ENCODE results near the gene POLD2.

POLD2 gene

DNA sequence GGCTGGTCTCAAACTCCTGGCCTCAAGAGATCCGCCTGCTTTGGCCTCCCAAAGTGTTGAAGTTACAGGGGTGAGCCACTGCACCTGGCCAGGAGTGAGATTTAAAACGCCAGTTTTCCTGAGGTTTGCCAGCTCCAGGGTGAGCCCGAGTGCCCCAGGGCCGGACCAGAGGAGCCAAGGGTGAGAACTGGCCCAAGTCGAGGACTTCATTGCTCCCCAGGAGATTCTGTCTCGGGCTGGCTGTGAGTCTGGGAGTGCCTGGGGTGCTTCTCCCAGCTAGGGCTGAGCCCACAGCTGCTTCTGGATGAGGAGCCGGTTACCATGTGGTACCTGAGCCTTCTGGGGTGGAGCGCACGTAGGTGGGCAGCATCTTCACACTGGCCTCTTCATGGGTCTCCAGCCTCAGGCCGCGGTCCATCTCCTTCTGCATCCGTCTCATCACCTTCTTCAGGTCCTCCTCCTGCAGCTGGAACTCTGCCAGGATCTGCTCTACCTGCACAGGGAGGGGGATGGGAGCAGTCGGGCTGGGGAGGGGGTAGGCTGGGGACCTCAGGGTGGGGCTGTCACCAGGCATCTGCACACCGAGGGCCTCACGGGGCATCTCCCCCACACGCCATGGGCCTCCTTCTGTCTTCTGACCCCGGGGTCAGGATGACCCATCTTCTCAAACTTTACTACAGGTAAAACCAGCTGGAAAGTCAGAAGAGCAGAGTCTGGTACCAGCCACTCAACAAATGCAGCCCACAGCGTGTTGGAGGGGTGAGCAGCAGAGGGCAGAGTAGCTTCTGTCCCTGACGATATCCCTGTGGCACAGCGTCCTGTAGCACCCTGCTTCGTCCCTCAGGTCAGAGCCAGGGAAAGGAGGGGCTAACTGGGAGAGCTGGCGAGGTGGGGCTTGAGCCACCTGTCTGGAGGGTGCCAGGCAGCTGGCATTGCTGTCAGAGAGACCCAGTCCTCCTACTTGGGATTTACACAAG, 29.9 kb upstream of the POLD2 start:
- DNase-seq (ENCODE audit: low read depth): no peak

- DNase-seq (ENCODE audit: low read depth): no peak
These were observed 28.6 kb upstream of the POLD2 start for GRCh38 chr7:44151956-44152355.

- no peak for DNase-seq (ENCODE audit: low read depth)
These were observed 27.9 kb upstream of the POLD2 start for GRCh38 chr7:44150966-44151941.

DNA sequence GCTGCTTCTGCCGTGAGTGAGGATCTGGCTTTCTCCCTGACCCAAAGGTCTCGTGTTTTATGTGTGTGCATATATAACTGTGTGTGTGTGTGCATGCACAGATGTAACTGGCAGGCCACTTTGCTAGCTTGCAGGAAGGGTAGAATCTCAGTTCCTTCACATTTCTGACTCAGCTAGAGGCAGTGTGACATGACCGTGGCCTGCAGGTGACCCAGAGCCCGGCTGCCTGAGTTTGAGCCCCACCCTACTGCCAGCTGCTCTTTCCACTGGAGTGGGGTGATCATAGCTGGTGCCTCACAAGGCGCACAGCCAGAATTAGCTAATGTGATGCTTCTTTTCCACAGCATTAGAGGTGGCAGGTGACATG, 27.1 kb upstream of the POLD2 start:
- DNase-seq (ENCODE audit: low read depth): no peak

DNA sequence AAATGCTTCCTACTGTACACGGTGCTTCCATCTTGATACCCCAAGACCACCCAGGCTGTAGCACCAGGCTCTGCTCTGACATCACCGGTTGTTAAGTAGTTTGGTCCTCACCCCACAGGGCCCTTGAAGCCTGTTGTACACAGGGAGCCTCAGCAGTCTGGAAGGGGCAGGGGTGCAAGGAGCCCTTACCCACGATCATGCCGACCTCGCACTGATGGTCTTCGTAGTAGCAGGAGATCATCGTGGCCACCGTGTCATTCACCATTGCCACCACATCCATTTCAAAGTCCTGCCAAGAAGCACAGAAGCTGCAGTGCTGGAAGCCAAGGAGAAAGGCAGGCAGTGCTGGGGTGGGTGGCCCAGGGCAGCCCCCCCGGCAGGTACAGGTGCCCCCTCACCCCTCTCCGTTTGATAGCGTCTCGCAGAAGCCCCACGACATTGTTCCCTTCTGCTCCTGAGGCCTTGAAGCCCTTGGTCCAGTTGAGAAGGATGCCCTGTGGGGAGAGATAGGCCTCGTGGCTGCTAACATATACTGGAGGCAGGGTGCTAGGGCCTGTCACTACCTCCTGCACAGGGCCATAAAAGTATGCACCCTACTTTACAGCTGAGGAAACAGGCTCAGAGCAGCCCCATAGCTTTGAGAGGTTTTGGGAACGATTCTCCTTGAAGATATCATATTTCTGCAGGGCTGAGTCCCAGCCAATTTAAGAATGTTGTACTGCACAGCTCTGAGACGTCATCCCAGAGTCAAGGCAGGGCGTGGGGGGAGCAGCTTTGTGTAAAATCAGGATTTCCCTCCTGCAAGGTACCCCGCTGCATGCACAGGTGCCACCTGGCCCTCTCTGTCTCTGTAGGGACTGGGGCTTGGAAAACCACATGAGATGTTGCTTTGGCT, 26.5 kb upstream of the POLD2 start:
- no peak for DNase-seq (ENCODE audit: low read depth)

DNA sequence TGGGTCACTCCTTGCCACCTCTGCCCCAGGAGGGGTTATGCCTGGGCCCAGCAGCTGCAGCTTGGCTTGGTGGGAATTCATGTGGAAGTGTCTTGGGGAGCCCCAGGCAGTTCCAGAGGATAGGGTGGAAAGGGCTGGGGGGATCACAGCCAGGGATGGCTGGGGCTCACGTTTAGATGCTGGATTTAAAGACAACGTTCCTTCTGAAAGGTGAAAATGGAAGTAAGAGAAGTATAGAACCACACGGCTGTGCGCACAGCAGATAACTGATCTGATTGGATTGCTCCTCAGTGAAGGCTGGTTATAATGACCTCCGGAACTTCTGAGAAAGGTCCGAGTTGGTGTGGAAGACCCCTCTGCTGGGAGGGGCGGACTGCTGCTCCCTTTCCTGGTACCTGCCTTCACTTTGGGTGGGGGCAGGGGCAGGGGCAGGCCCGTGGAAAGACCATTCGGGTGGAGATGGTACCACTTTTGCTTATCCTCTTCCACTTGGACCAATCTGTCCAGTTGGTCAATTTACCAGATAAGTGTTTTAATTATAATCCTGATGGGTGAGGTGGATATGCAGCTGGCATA, 25.7 kb upstream of the POLD2 start:
- DNase-seq (ENCODE audit: low read depth): no peak

DNA sequence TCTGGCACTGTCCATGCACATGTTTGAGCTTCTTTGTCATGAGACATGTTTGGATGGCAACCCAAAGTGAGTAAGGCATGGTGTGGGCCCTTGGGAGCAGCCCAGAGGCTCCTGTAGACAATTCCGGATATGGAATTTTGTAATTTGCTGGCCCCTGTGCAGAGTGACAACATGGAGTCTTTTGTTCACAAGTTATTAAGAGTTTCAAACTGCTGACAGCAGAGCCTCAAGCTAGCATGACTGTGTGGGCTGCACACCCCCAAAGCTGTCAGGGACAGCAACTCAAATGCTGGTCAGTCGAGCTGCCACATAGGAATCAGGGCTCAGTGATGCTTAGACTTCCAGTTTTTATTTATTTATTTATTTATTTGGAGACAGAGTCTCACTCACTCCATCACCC, 24.8 kb upstream of the POLD2 start:
- no peak for DNase-seq (ENCODE audit: low read depth)

- DNase-seq (ENCODE audit: low read depth): no peak
These were observed 24.0 kb upstream of the POLD2 start for GRCh38 chr7:44147026-44147991.

DNA sequence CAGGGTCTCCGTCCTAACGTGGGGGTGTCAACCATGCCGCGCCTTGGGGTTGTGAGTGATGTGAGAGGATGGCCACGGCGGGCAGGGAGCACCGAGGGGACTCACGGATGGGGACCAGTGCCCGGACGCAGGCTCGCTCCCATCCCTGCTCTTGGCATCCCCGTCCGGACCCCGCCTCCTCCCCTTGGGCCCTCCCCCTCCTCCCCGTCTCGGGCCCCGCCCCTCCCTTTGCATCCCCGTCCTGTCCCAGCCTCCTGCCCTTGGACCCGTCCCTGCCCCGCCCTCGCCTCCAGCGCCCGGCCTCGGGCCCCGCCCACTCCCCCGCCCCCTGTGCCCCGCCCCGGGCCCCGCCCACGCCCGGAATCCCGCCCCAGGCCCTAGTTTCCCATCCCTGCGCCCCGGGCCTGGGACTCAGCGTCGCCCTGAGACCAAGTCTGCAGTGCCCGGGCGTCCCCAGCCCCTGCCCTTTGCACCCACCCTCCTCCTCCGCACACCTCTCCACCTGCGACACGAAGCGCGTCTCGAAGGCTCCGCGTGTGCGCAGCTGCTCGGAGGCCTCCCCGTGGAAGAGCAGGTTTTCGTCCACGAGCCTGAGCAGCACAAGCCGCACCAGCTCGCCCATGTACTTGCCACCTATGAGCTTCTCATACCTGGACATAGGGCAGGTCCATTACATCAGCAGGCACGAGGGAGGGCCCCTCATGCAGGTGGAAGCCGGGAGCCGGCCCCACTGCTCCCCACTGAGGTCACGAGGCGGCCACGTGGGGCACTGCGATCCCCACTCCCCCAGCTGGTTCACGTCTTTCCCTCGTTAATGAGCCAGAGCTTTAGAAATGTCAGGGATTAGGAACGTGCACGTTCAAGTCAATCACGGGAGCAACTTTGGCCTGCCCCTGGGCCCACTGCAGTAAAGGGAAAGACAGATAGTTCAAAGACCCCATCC, 22.9 kb upstream of the POLD2 start:
- DNase-seq (ENCODE audit: low read depth): peak; percentile 58

DNA sequence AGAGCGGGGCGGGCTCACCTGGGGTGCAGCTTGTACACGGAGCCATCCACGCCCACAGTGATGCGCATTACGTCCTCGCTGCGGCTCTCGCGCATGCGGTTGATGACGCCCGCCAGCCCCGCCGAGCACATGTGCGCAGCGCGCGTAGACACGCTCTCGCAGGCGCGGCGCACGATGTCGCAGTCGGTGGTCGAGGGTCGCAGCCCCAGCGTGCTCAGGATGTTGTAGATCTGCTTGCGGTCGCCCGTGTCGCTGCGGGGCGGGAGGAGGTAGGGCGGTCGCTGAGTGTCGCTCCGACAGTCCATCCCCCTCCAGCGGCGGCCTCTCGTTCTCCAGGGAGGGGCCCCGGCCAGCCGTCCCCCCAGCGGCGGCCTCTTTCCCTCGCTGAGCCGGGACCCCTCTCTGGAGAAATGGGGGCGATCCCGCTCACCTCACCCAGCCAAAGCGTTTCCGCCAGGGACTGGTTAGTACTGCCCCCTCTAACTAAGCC, 22.2 kb upstream of the POLD2 start:
- peak; percentile 75 for DNase-seq (ENCODE audit: low read depth)

- no peak for DNase-seq (ENCODE audit: low read depth)
These were observed 21.7 kb upstream of the POLD2 start for GRCh38 chr7:44144968-44145478.

- no peak for DNase-seq (ENCODE audit: low read depth)
These were observed 21.1 kb upstream of the POLD2 start for GRCh38 chr7:44144426-44144967.

- no peak for DNase-seq (ENCODE audit: low read depth)
These were observed 20.4 kb upstream of the POLD2 start for GRCh38 chr7:44143646-44144250.

DNA sequence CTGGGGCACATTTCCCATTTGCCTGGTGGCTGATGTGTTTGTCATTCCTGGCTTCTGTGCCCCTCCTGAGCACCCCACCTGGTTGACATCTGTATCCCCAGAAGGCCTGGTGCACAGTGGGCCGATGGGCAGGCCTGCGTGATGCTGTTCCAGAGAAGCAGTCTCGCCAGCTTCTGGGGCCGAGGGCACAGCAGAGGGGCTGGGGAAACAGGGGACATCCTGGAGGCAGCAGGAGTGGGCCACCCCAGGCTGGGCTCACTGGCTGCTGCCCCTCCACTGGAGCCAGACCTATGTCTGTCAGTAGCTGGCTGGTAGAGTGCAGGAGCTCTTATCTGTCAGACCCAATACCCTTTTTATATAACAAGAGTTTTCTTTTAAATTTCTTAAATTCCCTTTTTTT, 18.7 kb upstream of the POLD2 start:
- DNase-seq (ENCODE audit: low read depth): no peak

GRCh38 chr7:44141221-44141850, 18.0 kb upstream of the POLD2 start, which contains the start of gene MYL7:
MYL7 (minus strand) TSS chr7:44141332; CDS start chr7:44141305, 27 bp downstream.
- no peak for DNase-seq (ENCODE audit: low read depth)

DNA sequence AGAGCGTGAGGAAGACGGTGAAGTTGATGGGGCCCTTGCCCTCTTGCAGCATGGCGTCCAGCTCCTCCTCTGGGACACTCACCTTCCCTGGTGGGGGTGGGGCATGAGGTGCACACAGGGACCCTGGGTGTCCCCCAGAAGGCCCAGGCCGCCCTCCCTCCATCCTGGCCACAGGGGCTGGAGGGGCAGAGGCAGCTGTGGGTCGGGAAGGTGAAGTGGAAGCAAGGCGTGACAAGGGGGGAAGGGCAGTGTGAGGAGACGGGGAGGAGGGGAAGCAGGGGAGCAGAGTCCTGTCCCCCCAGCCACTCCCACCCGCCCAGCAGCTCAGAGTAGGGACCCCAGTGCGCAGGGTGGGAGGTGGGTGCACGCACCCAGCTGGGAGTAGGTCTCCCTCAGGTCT, 17.0 kb upstream of the POLD2 start:
- DNase-seq (ENCODE audit: low read depth): no peak

DNA sequence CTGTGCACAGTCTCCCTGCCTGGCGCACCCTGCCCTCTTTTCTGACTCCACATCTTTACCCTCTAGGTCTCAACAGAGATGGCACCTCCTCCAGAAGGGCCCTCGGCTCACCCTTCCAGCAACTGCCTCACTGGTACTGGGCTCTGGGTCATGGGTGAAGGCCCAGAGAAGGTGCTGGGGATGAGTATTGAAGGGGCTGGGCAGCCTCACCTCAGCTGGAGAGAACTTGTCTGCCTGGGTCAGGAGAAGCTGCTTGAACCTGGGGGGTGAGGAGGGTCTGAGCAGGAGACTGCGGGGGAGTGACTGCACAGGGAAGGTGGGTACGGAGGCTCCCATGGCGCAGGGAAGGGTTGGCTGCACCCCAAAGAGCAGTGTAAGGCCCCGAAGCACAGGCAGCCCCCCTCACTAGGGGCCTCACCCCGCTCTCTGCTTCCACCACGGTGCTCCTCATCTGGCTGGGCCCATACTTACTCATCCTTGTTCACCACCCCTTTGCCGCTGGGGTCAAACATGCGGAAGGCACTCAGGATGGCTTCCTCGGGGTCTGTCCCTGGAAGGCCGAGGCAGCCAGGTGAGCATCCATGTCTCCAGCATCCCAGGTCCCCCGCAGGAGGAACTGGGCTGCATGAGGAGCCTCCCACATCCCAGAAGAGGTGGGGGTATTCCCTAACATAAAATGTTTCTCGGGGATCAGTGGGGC, 16.1 kb upstream of the POLD2 start:
- DNase-seq (ENCODE audit: low read depth): no peak
